Measurements from ENCODE around the gene RNF5. TPM values are rescaled to one million over a fixed set of nuclear protein-coding genes. Genes with fewer than 3 reads are reported as not detected.
"Not testable (repeated sequence)": the region's sequence is repeated elsewhere in the genome, so short reads cannot be mapped to it uniquely, and the experiment has no call there.

RNF5 gene
- total RNA-seq, 1 donor from 2014 or later: 28.5 TPM

DNA sequence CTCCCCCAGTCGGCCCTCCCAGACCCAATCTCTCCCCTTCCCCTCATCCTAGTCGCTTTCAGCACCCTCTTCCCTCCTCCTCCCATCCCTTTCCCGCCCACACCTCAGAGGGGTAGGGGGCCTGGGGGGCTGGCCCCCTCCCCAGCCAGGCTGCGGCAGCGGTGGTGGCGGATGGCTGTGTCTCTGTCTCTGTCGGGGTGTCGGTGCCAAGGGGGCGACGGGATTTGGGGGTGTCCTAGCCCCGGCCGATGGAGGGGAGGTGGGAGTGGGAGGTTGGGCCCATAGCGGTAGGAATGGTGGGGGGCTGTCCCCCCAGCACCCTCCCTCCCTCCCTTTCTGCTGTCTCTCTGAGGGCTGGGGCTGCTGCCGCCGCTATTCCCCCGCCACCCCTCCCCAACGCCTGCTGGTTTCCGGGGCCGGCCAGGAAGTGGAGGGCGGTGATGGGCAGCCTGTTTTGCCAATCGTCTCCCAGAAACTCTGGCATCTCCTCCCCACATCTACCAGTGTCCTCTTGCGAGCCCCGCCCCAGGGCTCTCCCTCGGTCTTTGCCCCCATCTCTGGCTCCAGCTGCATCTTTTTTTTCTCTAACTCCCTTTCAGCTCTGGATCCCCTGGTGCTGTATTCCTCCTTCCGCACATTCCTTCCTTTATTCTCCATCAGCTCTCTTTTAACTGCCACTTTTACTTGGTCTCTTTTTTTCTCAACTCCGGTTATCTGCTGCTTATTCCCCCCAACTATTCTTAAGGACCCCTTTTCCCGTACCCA is 2.3 kb upstream of the RNF5 start, which contains the start of gene AGPAT1:
AGPAT1 (minus strand) TSS at position 374 of the 765 bp plus-strand sequence. CDS start 4,588 bp downstream, outside the sequence.
- peak; percentile 94 for DNase-seq

DNA sequence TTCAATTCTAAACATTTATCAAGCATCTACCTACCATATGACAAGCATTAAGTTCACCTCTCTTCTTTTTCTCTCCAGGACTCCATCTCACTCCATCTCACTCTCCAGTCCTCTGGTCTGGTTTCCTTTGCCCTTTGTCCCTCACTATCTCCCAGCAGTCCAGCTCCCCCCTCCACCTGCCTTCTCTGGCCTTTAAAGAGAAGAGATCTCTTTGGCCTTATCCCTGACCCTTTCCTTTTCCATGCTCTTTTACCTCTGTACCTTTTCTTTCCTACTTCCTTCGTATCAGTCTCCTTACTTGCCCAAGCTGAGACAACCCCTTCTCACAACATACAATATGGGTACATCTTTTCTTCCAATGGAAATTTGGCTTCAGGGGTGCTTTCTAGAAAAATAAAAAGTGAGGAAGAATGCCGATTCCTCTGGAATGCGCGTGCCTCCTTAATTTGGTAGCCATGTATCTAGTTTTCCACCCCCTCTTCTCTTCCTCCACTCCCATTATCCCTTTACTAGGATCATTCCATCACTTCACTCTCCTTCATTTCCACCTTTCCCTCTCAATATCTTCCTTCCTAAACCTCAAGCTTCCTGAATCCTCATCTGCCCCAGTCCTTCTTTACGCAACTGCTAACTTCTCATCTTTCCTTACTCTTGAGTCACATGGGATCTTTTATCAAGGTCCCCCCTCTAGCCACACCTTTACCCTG is 1.6 kb upstream of the RNF5 start:
- no peak for DNase-seq

DNA sequence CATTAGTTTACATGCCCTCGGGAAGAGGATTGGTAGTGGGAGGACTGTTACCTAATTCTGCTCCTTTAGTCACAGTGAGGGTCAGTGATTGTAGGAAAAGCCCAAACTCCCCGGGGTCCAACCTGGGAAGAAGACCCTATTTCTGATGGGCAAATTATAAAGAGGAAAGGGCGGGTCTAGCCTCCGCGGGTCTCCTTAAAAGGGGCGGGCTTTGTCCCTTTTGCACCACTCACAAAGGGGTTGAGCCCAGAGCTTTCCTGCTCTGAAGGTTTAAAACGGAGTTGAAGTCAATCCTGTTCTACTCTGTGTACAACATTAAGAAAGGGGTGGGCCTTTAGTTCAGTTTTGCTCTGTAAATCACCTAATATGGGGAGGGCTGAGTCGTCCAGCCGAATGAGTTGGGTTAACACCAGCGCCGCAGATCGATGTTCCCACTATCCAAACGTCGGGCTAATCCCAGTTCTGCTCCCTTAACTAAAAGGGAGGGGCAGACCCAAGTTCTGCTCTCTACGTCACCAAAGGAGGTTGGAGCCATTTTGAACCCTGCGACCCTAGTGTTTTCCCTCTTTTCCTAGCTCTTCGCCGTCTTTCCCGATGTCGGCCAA is 920 bp upstream of the RNF5 start:
- DNase-seq: no peak

DNA sequence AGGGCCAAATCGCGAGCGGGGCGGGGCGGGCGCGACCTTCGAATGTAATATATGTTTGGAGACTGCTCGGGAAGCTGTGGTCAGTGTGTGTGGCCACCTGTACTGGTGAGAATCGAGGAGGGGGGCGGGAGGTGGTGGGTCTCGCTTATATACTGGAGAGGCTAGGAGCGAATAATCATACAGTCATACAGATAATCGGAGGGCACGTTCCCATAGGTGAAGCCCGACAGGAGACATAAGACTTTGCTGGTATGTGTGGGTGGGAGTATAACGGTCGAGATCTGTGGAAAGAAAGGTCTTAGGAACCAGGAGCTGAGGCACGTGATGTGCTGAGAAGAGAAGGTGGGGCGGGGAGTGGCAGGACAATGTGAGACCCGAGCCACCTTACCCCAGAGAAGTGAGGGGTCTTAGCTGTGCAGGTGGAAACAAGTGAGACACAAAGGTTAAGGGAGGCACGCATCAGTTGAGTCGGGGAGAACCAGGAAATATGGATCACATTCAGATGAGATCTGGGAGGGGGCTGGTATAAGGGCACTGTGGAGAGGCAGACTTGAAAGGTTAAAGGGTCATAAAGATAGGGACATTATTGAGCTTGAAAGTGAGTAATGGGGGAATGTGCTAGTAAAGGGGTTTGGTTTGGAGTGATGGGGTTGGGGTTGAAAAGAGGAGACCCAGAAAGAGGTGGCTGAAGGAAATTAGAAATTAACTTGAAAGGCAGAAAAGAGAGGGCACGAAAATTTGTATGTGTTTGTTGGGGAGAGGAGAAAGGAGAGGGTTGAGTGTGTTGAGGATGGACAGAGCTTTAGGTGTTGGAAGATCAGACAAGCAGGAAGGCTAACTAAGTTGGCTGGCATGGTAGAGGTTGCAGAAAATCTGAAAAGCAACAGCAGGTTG is 589 bp downstream of the RNF5 start:
- no peak for DNase-seq

DNA sequence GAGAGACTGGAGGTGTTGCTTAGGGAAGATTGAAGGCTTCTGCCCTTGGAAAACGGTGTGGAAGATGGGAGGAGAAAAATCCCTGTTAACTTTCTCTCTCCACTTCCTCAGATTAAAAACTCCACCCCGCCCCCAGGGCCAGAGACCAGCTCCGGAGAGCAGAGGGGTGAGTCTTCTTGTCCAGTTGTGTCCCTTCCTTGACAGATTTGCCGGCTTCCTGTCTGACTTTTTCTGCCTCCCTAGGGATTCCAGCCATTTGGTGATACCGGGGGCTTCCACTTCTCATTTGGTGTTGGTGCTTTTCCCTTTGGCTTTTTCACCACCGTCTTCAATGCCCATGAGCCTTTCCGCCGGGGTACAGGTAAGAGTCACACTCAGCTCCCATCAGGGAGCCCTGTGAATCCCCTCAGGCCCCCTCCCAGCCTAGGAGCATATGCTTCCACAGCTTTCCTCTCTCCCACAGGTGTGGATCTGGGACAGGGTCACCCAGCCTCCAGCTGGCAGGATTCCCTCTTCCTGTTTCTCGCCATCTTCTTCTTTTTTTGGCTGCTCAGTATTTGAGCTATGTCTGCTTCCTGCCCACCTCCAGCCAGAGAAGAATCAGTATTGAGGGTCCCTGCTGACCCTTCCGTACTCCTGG is 1.7 kb downstream of the RNF5 start:
- no peak for DNase-seq

DNA sequence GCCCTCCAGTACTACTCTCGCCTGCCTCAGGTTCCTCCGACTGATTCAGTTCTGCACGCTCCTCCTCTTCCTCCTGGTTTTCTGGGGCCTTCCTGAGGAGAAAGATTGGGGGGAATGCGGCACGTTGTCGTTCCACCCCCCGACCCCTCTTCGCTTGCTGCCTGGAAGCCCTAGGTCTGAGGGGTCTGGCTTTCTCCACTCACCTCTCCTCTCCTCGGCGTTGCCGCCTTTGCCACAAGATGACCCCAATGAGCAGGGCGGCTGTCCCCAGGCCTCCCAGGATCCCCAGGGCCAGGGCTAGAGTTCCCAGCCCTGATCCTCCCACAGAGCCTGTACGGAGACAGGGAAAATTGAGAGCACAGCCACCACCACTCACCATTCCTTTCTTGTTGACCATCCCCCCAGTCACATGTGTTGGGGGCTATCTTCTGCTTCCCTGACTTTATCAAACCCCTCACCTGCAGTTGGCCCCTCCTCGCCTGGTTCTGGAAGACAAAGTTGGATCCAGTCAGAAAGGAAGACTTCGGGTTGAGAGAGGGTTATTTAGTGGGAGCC is 3.0 kb downstream of the RNF5 start:
- DNase-seq: no peak

DNA sequence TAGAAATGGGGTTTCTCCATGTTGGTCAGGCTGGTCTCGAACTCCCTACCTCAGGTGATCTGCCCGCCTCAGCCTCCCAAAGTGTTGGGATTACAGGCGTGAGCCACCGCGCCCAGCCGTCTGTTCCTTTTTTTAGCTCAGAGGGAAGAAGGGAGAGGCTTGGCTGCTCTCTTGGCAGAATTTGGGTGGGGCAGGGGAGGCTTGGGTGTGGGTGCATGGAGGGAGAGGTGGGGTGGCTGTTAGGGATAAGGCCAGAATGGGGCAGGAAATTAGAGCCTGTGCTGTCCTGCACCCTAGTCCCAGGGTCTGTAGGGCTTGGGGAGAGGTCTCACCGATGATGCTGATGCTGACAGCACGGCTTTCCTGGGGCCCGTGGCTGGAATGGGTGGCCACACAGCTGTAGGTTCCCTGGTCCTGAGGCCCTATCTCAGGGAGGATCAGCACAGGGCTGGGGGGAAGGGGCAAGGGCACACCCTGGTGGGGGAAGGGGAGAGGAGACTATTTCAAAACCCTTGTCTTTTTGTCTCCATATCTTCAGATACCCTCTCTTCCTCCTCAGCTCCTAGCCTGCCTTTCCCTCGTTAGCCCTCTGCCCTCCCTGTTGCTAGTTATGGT is 3.8 kb downstream of the RNF5 start:
- DNase-seq: no peak

GRCh38 chr6:32182555-32182981 is 4.4 kb downstream of the RNF5 start:
- DNase-seq: no peak

DNA sequence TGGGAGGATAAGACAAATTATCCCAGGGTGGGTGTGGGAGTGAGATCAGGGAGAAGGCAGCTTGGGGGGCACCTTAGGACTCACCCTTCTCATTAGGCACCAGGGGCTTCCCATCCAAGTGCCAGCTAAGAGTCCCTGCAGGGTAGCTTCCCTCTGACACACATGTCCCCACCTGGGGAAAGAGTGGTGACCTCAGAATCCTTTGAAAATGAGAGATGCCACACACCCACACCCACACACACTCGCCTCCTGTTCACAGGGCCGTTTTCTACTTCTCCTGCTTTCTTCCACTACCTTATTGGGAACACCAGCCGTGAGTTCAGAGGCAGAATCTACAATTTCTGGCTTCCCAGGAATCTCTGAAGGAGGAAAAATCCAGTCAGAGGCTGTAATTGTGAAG is 4.8 kb downstream of the RNF5 start:
- DNase-seq: no peak

GRCh38 chr6:32183483-32184083 is 5.4 kb downstream of the RNF5 start:
- DNase-seq: no peak

- no peak for DNase-seq
Observed at GRCh38 chr6:32184084-32184640, 6.0 kb downstream of the RNF5 start, which contains the start of gene AGER. TSS of gene AGER (minus strand) at chr6:32184253. CDS start at chr6:32184222, 31 bp downstream.

- DNase-seq: not testable (repeated sequence)
Observed at GRCh38 chr6:32185681-32186131, 7.5 kb downstream of the RNF5 start.

GRCh38 chr6:32186151-32186840 is 8.1 kb downstream of the RNF5 start:
- not testable (repeated sequence) for DNase-seq

GRCh38 chr6:32187009-32187709 is 9.0 kb downstream of the RNF5 start:
- no peak for DNase-seq

DNA sequence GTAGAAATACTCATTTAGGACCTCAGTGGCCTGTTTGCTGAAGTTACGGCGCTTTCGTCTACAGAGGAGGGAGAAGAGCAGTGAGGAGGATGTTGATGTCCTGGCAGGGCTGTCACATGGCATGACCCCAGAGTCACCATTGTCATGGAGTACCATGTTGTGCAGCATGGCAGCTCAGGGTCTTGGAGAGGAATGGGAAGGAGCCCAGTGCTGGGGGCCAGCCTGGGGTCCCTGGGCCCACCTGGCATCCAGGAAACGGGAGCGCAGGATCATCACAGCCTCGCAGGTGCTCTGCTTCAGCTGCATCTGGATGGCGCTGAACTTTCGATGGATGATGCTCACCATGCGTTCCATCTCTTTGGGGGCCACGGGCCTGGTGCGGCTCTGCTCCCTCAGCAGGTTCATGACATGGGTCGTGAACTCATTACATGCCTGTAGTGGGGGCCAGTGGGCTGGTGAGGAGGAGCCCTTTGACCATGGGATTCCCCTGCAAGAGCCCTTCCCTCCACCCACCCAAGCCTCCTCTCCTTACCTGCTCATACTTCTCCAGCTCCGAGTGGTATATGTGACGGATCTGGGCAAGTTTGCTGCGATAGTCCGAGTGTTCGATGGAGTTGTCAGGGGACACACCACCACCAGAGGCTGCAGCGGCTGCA is 9.6 kb downstream of the RNF5 start:
- DNase-seq: not testable (repeated sequence)

DNA sequence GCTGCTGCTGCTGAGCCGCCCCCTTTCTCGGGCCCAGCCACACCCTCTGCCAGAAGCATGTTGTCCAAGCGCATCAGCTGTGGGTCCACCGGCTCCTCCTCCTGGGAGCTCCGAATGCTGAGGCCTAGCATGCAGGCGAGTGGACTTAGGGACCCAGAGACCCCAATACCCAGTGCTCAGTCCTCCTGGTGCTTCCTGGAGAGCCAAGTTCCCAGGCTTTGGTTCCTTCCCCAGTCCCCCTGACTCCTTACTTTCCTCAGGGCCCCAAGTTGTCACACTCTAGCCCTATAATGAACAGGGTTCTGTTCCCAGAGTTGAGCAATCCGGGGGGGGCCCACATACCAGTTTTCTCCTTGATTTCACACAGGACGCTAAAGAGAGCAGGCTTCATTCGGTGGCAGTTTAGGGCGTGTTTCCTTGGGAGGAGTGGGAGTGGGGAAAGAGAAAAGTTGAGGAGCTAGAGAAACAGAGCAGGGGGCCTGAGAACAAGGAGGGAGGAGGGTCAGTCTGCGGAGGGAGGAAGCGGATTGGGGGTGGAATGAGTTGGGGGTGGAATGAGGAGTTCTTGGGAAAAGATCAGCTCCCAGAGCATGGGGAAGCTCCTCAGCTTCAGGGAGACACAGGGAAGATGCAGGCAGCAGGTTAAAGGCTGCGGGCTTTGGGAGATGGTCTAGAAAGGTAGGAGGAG is 10.3 kb downstream of the RNF5 start:
- no peak for DNase-seq

- DNase-seq: no peak
Observed at GRCh38 chr6:32189069-32189741, 11.0 kb downstream of the RNF5 start.
